A549 (cell line): Measurements from ENCODE around the gene ABCB11. TPM values are rescaled to one million over a fixed set of nuclear protein-coding genes. Genes with fewer than 3 reads are reported as not detected.
A peak's percentile ranks its signal among the peaks of the same experiment; 100 is the strongest.

Experiments used
- ATAC-seq, 2 experiments: fragments of 200-7000 bp in 1 of 2; fragments of >200 bp in 1 of 2; cut with Nextera tagmentation in 1 of 2; cut with Tn5 transposase in 1 of 2; 3 replicates each; pipeline versions ENCODE4 v1.8.0 to v1.9.1; 2018 to 2020; ENCODE audit warnings: mild to moderate bottlenecking in 1 of 2, moderate library complexity in 1 of 2
- CTCF ChIA-PET: fragments of 300-600 bp; sonication (Branson Sonifier 250); formaldehyde crosslinking; extraction: SDS; loops from one replicate; lab custom pipeline; 2021; ENCODE audit warnings: antibody characterized with exemption, inconsistent platforms; lab: Yijun Ruan, JAX
- POLR2A ChIA-PET: fragments of 350-600 bp; formaldehyde crosslinking; extraction: SDS; loops from one replicate; lab custom pipeline; 2021; ENCODE audit warnings: antibody characterized with exemption, inconsistent platforms; lab: Yijun Ruan, JAX
- DNase-seq, 2 experiments: peaks; one replicate each; pipeline versions ENCODE4 v3.0.0 to v3.0.0-alpha.2; 2011 to 2016; ENCODE audit warnings: low read depth in 1 of 2, low spot score in 1 of 2
- FAIRE-seq: peaks from 2 replicates; lab custom pipeline; 2011; peaks lifted over from hg19 to GRCh38; lab: Jason Lieb, UNC
- H3K27ac ChIP-seq, 2 experiments: fragments of >200 bp; sonication (Bioruptor Twin); formaldehyde crosslinking; 3 replicates each; pipeline ENCODE4 v1.5.1; 2016 to 2017
- H3K4me1 ChIP-seq: fragments of >200 bp; sonication (Bioruptor Twin); formaldehyde crosslinking; 3 replicates; pipeline ENCODE4 v1.6.1; 2016
- H3K4me2 ChIP-seq: fragments of >200 bp; sonication (Bioruptor Twin); formaldehyde crosslinking; 3 replicates; pipeline ENCODE4 v1.6.1; 2016
- H3K4me3 ChIP-seq: fragments of >200 bp; sonication (Bioruptor Twin); formaldehyde crosslinking; 3 replicates; pipeline ENCODE4 v1.5.1; 2016
- H3K9me3 ChIP-seq: fragments of >200 bp; sonication (Bioruptor Twin); formaldehyde crosslinking; 3 replicates; pipeline ENCODE4 v1.6.1; 2016
- CHD4 ChIP-seq: fragments of 200-600 bp; sonication (generic); IDR thresholded peaks from 2 replicates; pipeline ENCODE4 v1.6.1; 2016; ENCODE audit warnings: antibody characterized with exemption, mild to moderate bottlenecking, borderline replicate concordance
- ESRRA ChIP-seq: fragments of 150-350 bp; IDR thresholded peaks from 2 replicates; pipeline ENCODE4 v1.6.1; 2014; ENCODE audit warnings: mild to moderate bottlenecking, low read length, borderline replicate concordance
- FOSB ChIP-seq: fragments of 250-450 bp; sonication (Bioruptor Pico); IDR thresholded peaks from 2 replicates; pipeline ENCODE4 v1.5.0; 2020; ENCODE audit warnings: mild to moderate bottlenecking, moderate library complexity
- HEYL ChIP-seq: fragments of 250-450 bp; sonication (Bioruptor Pico); IDR thresholded peaks from 2 replicates; pipeline ENCODE4 v1.8.0; 2021; ENCODE audit warnings: mild to moderate bottlenecking, moderate library complexity
- HOXA7 ChIP-seq: fragments of 250-450 bp; sonication (Bioruptor Pico); IDR thresholded peaks from 2 replicates; pipeline ENCODE4 v1.5.0; 2020; ENCODE audit warnings: mild to moderate bottlenecking, moderate library complexity
- HOXB13 ChIP-seq: fragments of 250-450 bp; sonication (Bioruptor Pico); IDR thresholded peaks from 2 replicates; pipeline ENCODE4 v1.5.0; 2020; ENCODE audit warnings: low read depth, mild to moderate bottlenecking, moderate library complexity
- HOXB5 ChIP-seq: fragments of 250-450 bp; sonication (Bioruptor Pico); IDR thresholded peaks from 2 replicates; pipeline ENCODE4 v1.5.0; 2020; ENCODE audit warnings: mild to moderate bottlenecking, moderate library complexity
- JUNB ChIP-seq: fragments of >200 bp; sonication (Bioruptor Twin); formaldehyde crosslinking; IDR thresholded peaks from 2 replicates; pipeline ENCODE4 v1.6.1; 2016
- KDM5A ChIP-seq: fragments of 200-600 bp; sonication (generic); IDR thresholded peaks from 2 replicates; pipeline ENCODE4 v1.6.1; 2016; ENCODE audit warnings: antibody characterized with exemption, mild to moderate bottlenecking
- MYC ChIP-seq: IDR thresholded peaks from 2 replicates; pipeline ENCODE4 v1.6.1; 2012; ENCODE audit warnings: mild to moderate bottlenecking, inconsistent platforms, low read length, improper control_type of control experiment, borderline replicate concordance
- NR3C1 ChIP-seq: fragments of >200 bp; sonication (Bioruptor Twin); formaldehyde crosslinking; IDR thresholded peaks from 3 replicates; pipeline ENCODE4 v1.6.1; 2017
- PHF8 ChIP-seq: fragments of 200-600 bp; sonication (generic); IDR thresholded peaks from 2 replicates; pipeline ENCODE4 v1.6.1; 2016; ENCODE audit warnings: low read depth, mild to moderate bottlenecking, antibody characterized with exemption, moderate library complexity, borderline replicate concordance
- POLR2A ChIP-seq: IDR thresholded peaks from 2 replicates; pipeline ENCODE4 v1.6.1; 2012; ENCODE audit warnings: mild to moderate bottlenecking, low read length
- RAD21 ChIP-seq, 2 experiments: fragments of >200 bp in 1 of 2; sonication (Bioruptor Twin) in 1 of 2; formaldehyde crosslinking in 1 of 2; IDR thresholded peaks in 1 of 2; conservative IDR thresholded peaks in 1 of 2; 2 replicates in 1 of 2; 3 replicates in 1 of 2; pipeline ENCODE4 v1.6.1; 2012 to 2018; ENCODE audit warnings: inconsistent platforms in 1 of 2
- RARB ChIP-seq: fragments of 250-450 bp; sonication (Bioruptor Pico); IDR thresholded peaks from 2 replicates; pipeline ENCODE4 v1.8.0; 2021; ENCODE audit warnings: mild to moderate bottlenecking, moderate library complexity
- RCOR1 ChIP-seq: fragments of 150-350 bp; IDR thresholded peaks from 2 replicates; pipeline ENCODE4 v1.6.1; 2014; ENCODE audit warnings: antibody characterized with exemption, low read length, low read depth
- SMC3 ChIP-seq: fragments of >200 bp; sonication (Bioruptor Twin); formaldehyde crosslinking; IDR thresholded peaks from 3 replicates; pipeline ENCODE4 v1.6.1; 2018; ENCODE audit warnings: inconsistent platforms
- TFCP2L1 ChIP-seq: fragments of 250-450 bp; sonication (Bioruptor Pico); IDR thresholded peaks from 2 replicates; pipeline ENCODE4 v1.5.0; 2021; ENCODE audit warnings: mild to moderate bottlenecking
- ZC3H11A ChIP-seq: fragments of 450-650 bp; IDR thresholded peaks from 2 replicates; pipeline ENCODE4 v1.6.1; 2014; ENCODE audit warnings: antibody characterized with exemption, mild to moderate bottlenecking
- ZSCAN20 ChIP-seq: fragments of 250-450 bp; sonication (Bioruptor Pico); IDR thresholded peaks from 2 replicates; pipeline ENCODE4 v1.8.0; 2022; ENCODE audit warnings: mild to moderate bottlenecking, moderate library complexity
- WGBS: methylation state at CpG from one replicate; pipeline ENCODE4 v1.1.6; 2017; ENCODE audit errors: missing lambda C conversion rate; 5-methylcytosine and 5-hydroxymethylcytosine counted together
- polyA plus RNA-seq, 4 experiments: library from polyadenylated mRNA; depleted of rRNA in 3 of 4; stranded (reverse); fragments of >200 nt; fragmentation: RNase III in 1 of 4; extraction: RNeasy Plus Mini Kit Qiagen cat#74134 plus additional on column Dnase treatment in 1 of 4; gene quantifications; 2 replicates in 3 of 4; 3 replicates in 1 of 4; pipeline ENCODE4 v1.2.3, GENCODE V29; 2011 to 2017
- TF ChIP-seq, protein P1 (sequence below): fragments of 200-600 bp; sonication (generic); IDR thresholded peaks from 2 replicates; pipeline ENCODE4 v1.6.1; 2016; ENCODE audit warnings: antibody characterized with exemption, mild to moderate bottlenecking, moderate library complexity
- TF ChIP-seq, protein P2 (sequence below): fragments of 450-650 bp; IDR thresholded peaks from 2 replicates; pipeline ENCODE4 v1.6.1; 2014; ENCODE audit warnings: antibody characterized with exemption
- TF ChIP-seq, protein P3 (sequence below): fragments of >200 bp; sonication (Bioruptor Twin); formaldehyde crosslinking; IDR thresholded peaks from 3 replicates; pipeline ENCODE4 v1.6.1; 2016
- TF ChIP-seq, protein P4 (sequence below): IDR thresholded peaks from 2 replicates; pipeline ENCODE4 v1.6.1; 2012
- TF ChIP-seq, protein P5 (sequence below): fragments of >200 bp; sonication (Bioruptor Twin); formaldehyde crosslinking; IDR thresholded peaks from 2 replicates; pipeline ENCODE4 v1.6.1; 2016
- TF ChIP-seq, protein P6 (sequence below): fragments of 250-450 bp; sonication (Bioruptor Pico); IDR thresholded peaks from 2 replicates; pipeline ENCODE4 v1.5.0; 2021; ENCODE audit warnings: mild to moderate bottlenecking, moderate library complexity, borderline replicate concordance

ABCB11 gene
- polyA plus RNA-seq, 2 of the 4 experiments (the other 2 are of a cell fraction) = not detected

DNA sequence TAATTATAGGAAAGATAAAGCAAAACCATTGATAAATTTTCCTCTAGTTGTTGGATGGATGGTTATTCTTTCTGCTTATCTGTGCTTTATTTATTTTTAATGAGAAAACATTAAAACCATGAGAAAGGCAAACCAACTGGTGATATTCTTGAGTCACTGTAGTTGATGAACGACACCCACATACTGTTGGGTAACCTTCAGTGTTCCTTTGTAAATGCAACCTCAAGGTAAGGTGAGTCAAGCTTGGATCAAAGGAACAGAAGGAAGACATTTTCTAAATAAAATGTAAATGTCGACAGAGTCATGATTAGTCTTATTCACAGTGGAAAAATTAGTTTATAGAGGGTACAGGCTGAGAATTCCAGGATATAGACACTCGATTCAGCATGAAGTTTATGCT, 12.7 kb downstream of the ABCB11 start:
- ChIA-PET CTCF (no interaction called here), POLR2A (no interaction called here)
- FAIRE-seq = no peak
- H3K9me3 ChIP-seq = no peaks in the 10 kb centered on the region
- 25% methylated on average over 3 of the region's 3 CpGs for WGBS
- TF ChIP-seq, protein P1, sequence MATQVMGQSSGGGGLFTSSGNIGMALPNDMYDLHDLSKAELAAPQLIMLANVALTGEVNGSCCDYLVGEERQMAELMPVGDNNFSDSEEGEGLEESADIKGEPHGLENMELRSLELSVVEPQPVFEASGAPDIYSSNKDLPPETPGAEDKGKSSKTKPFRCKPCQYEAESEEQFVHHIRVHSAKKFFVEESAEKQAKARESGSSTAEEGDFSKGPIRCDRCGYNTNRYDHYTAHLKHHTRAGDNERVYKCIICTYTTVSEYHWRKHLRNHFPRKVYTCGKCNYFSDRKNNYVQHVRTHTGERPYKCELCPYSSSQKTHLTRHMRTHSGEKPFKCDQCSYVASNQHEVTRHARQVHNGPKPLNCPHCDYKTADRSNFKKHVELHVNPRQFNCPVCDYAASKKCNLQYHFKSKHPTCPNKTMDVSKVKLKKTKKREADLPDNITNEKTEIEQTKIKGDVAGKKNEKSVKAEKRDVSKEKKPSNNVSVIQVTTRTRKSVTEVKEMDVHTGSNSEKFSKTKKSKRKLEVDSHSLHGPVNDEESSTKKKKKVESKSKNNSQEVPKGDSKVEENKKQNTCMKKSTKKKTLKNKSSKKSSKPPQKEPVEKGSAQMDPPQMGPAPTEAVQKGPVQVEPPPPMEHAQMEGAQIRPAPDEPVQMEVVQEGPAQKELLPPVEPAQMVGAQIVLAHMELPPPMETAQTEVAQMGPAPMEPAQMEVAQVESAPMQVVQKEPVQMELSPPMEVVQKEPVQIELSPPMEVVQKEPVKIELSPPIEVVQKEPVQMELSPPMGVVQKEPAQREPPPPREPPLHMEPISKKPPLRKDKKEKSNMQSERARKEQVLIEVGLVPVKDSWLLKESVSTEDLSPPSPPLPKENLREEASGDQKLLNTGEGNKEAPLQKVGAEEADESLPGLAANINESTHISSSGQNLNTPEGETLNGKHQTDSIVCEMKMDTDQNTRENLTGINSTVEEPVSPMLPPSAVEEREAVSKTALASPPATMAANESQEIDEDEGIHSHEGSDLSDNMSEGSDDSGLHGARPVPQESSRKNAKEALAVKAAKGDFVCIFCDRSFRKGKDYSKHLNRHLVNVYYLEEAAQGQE = no peak
- no peak for TF ChIP-seq MYC
- TF ChIP-seq RAD21 (conservative IDR thresholded peaks at IDR 0.05 in 1 of 2, IDR thresholded peaks at IDR 0.05 in 1 of 2) = no peak
- TF ChIP-seq HOXB5 (CRISPR knock-in tag) = no peak
- TF ChIP-seq, protein P2, sequence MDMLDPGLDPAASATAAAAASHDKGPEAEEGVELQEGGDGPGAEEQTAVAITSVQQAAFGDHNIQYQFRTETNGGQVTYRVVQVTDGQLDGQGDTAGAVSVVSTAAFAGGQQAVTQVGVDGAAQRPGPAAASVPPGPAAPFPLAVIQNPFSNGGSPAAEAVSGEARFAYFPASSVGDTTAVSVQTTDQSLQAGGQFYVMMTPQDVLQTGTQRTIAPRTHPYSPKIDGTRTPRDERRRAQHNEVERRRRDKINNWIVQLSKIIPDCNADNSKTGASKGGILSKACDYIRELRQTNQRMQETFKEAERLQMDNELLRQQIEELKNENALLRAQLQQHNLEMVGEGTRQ = no peak
- TF ChIP-seq FOSB (CRISPR knock-in tag) = no peak
- no peak for TF ChIP-seq ZC3H11A
- TF ChIP-seq, protein P3, sequence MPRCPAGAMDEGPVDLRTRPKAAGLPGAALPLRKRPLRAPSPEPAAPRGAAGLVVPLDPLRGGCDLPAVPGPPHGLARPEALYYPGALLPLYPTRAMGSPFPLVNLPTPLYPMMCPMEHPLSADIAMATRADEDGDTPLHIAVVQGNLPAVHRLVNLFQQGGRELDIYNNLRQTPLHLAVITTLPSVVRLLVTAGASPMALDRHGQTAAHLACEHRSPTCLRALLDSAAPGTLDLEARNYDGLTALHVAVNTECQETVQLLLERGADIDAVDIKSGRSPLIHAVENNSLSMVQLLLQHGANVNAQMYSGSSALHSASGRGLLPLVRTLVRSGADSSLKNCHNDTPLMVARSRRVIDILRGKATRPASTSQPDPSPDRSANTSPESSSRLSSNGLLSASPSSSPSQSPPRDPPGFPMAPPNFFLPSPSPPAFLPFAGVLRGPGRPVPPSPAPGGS = no peak
- no peak for TF ChIP-seq CHD4
- TF ChIP-seq RARB (CRISPR knock-in tag) = no peak
- no peak for TF ChIP-seq ESRRA
- no peak for TF ChIP-seq ZSCAN20
- TF ChIP-seq, protein P4, sequence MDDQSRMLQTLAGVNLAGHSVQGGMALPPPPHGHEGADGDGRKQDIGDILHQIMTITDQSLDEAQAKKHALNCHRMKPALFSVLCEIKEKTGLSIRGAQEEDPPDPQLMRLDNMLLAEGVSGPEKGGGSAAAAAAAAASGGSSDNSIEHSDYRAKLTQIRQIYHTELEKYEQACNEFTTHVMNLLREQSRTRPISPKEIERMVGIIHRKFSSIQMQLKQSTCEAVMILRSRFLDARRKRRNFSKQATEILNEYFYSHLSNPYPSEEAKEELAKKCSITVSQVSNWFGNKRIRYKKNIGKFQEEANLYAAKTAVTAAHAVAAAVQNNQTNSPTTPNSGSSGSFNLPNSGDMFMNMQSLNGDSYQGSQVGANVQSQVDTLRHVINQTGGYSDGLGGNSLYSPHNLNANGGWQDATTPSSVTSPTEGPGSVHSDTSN = no peak
- H3K27ac ChIP-seq = no peak overlapping the region
- H3K4me2 ChIP-seq = no peak overlapping the region
- peaks cover 3% of the 10 kb centered on the region; the same call in 1 of the 3 replicates for H3K4me1 ChIP-seq
- no peak overlapping the region for H3K4me3 ChIP-seq
- ATAC-seq = no peak
- no peak for DNase-seq

DNA sequence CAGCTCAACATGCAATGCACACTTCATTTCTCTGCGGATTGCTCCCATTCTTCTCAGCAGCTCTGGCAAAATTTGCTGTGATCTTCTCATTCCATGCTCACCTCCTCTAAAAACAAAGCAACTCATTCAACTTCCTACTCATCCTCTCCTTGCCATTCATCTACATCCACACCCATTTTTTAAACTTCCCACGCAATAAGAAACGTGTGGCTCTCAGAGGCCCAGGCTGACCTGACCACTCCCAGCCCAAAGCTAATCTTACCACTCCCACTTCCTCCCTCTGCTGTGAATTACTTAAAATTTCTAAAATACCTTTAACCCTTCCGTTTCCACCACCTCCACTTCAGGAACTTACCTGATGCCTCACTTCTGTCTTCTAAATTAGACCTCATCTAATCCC, 15.2 kb downstream of the ABCB11 start:
- no peak for ATAC-seq
- peaks cover 27% of the 10 kb centered on the region for H3K4me1 ChIP-seq
- H3K4me2 ChIP-seq = no peak overlapping the region
- FAIRE-seq = no peak
- H3K9me3 ChIP-seq = no peaks in the 10 kb centered on the region
- CTCF ChIA-PET = no interaction called here
- POLR2A ChIA-PET = no interaction called here
- H3K27ac ChIP-seq = no peak overlapping the region
- TF ChIP-seq TFCP2L1 (CRISPR knock-in tag) (no peak), MYC (no peak)
- 56% methylated on average over 4 of the region's 4 CpGs for WGBS
- no peak for DNase-seq
- no peak overlapping the region for H3K4me3 ChIP-seq

DNA sequence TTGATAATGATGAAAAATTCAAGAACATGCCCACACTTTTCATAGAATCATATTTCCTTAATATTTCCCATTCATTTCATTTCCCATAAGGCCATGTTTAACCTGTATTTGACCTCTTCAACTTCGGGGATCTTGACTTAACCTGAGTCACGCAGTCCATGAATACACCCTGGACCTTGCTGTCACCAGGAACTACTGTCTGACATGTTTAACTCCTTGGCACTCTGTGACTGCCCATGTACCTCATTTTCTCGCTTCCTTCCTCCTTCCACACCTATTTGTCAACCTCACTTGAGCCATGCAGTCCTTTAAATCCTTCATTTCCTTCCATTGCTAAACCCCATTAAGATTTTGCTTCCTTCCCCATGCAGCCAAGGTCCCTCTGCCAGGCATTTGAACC, 16.3 kb downstream of the ABCB11 start:
- POLR2A ChIA-PET = no interaction called here
- no peak for FAIRE-seq
- Histone ChIP-seq H3K4me1 (peaks cover 37% of the 10 kb centered on the region), H3K27ac (no peak overlapping the region), H3K4me2 (no peak overlapping the region), H3K4me3 (no peak overlapping the region), H3K9me3 (no peaks in the 10 kb centered on the region)
- 53% methylated on average over 3 of the region's 3 CpGs for WGBS
- ATAC-seq = no peak
- DNase-seq = peak in 1 of 2 experiments; percentile 26
- CTCF ChIA-PET = no interaction called here
- TF ChIP-seq HOXA7 (CRISPR knock-in tag) = no peak
- no peak for TF ChIP-seq HOXB13
- no peak for TF ChIP-seq PHF8
- TF ChIP-seq POLR2A = no peak
- no peak for TF ChIP-seq SMC3
- TF ChIP-seq, protein P5, sequence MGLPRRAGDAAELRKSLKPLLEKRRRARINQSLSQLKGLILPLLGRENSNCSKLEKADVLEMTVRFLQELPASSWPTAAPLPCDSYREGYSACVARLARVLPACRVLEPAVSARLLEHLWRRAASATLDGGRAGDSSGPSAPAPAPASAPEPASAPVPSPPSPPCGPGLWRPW = no peak
- no peak for TF ChIP-seq HEYL (CRISPR knock-in tag)
- no peak for TF ChIP-seq ESRRA
- no peak for TF ChIP-seq KDM5A
- no peak for TF ChIP-seq HOXB5 (CRISPR knock-in tag)
- no peak for TF ChIP-seq NR3C1
- no peak for TF ChIP-seq TFCP2L1 (CRISPR knock-in tag)
- TF ChIP-seq RCOR1 = no peak
- TF ChIP-seq, protein P6, sequence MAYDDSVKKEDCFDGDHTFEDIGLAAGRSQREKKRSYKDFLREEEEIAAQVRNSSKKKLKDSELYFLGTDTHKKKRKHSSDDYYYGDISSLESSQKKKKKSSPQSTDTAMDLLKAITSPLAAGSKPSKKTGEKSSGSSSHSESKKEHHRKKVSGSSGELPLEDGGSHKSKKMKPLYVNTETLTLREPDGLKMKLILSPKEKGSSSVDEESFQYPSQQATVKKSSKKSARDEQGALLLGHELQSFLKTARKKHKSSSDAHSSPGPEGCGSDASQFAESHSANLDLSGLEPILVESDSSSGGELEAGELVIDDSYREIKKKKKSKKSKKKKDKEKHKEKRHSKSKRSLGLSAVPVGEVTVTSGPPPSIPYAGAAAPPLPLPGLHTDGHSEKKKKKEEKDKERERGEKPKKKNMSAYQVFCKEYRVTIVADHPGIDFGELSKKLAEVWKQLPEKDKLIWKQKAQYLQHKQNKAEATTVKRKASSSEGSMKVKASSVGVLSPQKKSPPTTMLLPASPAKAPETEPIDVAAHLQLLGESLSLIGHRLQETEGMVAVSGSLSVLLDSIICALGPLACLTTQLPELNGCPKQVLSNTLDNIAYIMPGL (CRISPR knock-in tag) = no peak
- TF ChIP-seq JUNB = no peak
